ENCODE measurements around the gene RPL35A. TPM values are rescaled to one million over a fixed set of nuclear protein-coding genes. Genes with fewer than 3 reads are reported as not detected.
A peak's percentile ranks its signal among the peaks of the same experiment; 100 is the strongest.

The RPL35A gene
- total and polyA plus RNA-seq, 9 of the 15 experiments (the other 6 are each of a cell fraction or from before 2014, with no cell fraction given), result 1,475 to 2,942 (median 2,367) TPM

DNA sequence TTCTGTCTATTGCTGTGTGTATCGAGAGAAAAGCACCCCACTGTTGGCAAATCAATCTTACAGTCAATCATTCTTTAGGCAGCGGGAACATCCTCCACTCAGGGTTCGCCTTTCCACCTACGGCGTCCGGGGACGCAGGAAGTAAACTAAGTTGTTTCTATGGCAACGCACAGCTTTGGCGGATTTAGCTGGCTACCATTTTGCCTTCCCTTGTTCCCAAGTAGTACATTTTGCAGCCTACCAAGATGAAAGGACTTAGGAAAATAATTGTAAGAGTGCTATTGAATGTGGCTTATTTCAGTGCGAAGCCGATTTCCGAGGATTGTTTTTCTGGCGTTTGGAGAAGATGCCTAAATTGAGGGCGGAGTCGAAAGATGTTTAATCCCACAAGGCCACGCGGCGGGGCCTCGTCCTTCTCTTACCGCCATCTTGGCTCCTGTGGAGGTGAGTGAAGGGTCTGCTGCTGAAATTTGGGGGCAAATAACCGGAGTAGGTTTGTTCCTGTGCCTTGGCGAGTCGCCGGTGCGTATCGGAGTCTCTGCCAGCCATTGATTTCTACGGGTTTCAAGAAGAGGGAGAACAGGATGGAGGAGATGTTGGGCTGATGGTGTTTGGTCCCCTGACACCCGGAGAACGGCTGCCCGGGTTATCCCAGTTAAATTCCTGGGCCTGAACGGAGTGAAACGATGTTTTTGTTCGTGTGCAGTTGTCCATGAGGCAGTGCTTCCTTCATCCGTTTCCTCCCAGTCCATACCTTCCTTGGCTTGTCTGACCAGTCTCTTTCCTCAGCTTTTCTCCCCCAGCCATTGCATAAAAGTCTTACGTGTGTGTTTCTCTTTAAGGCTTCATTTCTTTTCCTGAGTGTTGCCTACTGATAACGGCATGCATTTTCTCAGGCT is at the start of gene RPL35A (continued):
- 0 out of 2 replicates have a peak, but pooled peaks have one; percentile 41 for TF ChIP-seq FOXM1 (IDR thresholded peaks at IDR 0.05; ENCODE audit: low read depth)
- TF ChIP-seq FOXM1 (CRISPR knock-in tag; IDR thresholded peaks at IDR 0.05; ENCODE audit: low read depth), result no peak
- TF ChIP-seq BHLHE40 (IDR thresholded peaks at IDR 0.05; ENCODE audit: low read length), result peak; percentile 26
- TF ChIP-seq LCOR (CRISPR knock-in tag; IDR thresholded peaks at IDR 0.05), result peak; percentile 19; the same call in 1 of the 2 replicates
- TF ChIP-seq ZNF644 (tag; IDR thresholded peaks at IDR 0.05; ENCODE audit: low read depth), result peak; percentile 84
- TF ChIP-seq EP300 (IDR thresholded peaks at IDR 0.05; ENCODE audit: low read length), result peak; percentile 66
- TF ChIP-seq CHD1 (IDR thresholded peaks at IDR 0.05; ENCODE audit: low read length), result no peak
- TF ChIP-seq ZNF23 (CRISPR knock-in tag; IDR thresholded peaks at IDR 0.05), result no peak
- no peak for TF ChIP-seq MCM5 (IDR thresholded peaks at IDR 0.05; ENCODE audit: low read depth)
- TF ChIP-seq MAFF (IDR thresholded peaks at IDR 0.05; ENCODE audit: low read length), result peak; percentile 18; the same call in 1 of the 2 replicates
- TF ChIP-seq SP2 (IDR thresholded peaks at IDR 0.05; ENCODE audit: extremely low read depth, low read depth, low read length, poor library complexity, severe bottlenecking), result no peak
- peak; percentile 56; the same call in 1 of the 2 replicates for TF ChIP-seq NR2C1 (IDR thresholded peaks at IDR 0.05)
- peak; percentile 37; the same call in 1 of the 2 replicates for TF ChIP-seq NR2C1 (tag; IDR thresholded peaks at IDR 0.05)
- TF ChIP-seq ETV6 (IDR thresholded peaks at IDR 0.05; ENCODE audit: borderline replicate concordance in 1 of 2, low read depth in 2 of 2, low read length in 1 of 2), result no peak
- TF ChIP-seq ETV6 (CRISPR knock-in tag; IDR thresholded peaks at IDR 0.05; ENCODE audit: borderline replicate concordance), result no peak
- TF ChIP-seq SNRNP70 (optimal IDR thresholded peaks at IDR 0.05; ENCODE audit: low read depth, low read length), result peak; percentile 52
- TF ChIP-seq SMARCA4 (IDR thresholded peaks at IDR 0.05), result no peak
- TF ChIP-seq NCOA2 (IDR thresholded peaks at IDR 0.05; ENCODE audit: partially characterized antibody in 2 of 2), result peak in 1 of 2 experiments; percentile 98
- no peak; the same call in 1 of the 2 replicates for TF ChIP-seq SMARCE1 (IDR thresholded peaks at IDR 0.05)

Data from K562 (cell line).